Dendritic cell treated with granulocyte-macrophage colony-stimulating factor and Interleukin-4, amounts not matched to agents 40 ng/mL and 50 ng/mL, for 4 days (primary cell): ENCODE measurements around the gene PRPSAP1.
"Not testable (repeated sequence)": the region's sequence is repeated elsewhere in the genome, so short reads cannot be mapped to it uniquely, and the experiment has no call there.

Experiments
- H3K27ac Mint-ChIP-seq: one replicate; pipeline ENCODE4 v1.8.0; 2022; ENCODE audit warnings: mild to moderate bottlenecking, mixed read lengths
- H3K27me3 Mint-ChIP-seq: one replicate; pipeline ENCODE4 v1.8.0; 2022; ENCODE audit warnings: mild to moderate bottlenecking, mixed read lengths
- H3K36me3 Mint-ChIP-seq: one replicate; pipeline ENCODE4 v1.8.0; 2022; ENCODE audit warnings: low read depth, mixed read lengths
- H3K4me1 Mint-ChIP-seq: one replicate; pipeline ENCODE4 v1.8.0; 2022; ENCODE audit warnings: low read depth, mixed read lengths
- H3K4me3 Mint-ChIP-seq: one replicate; pipeline ENCODE4 v1.8.0; 2022; ENCODE audit warnings: mild to moderate bottlenecking, moderate library complexity, mixed read lengths
- H3K9me3 Mint-ChIP-seq: one replicate; pipeline ENCODE4 v1.8.0; 2022; ENCODE audit warnings: mixed read lengths
- intact Hi-C: fragments of 100-400 bp; cut with micrococcal nuclease; formaldehyde crosslinking; loops from one replicate; pipeline ENCODE4 v1.15.0; 2022

PRPSAP1 gene

DNA sequence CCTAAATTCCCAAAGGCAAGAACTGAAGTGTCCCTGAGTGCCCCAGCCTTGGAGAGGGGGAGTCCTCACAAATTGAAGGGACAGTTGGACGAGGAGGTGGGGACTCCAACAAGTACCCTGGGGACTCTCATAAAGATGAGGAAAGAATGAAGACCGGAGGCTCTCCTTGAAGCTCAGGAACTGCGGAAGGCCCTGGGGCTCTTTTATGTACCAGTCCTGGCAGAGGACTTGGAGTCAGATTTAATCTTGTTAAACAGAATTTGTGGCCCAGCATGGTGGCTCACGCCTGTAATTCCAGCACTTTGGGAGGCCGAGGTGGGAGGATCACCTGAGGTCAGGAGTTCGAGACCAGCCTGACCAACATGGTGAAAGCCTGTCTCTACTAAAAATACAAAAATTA, 6.1 kb upstream of the PRPSAP1 start:
- H3K27me3 Mint-ChIP-seq = peaks cover 33% of the 10 kb centered on the region
- intact Hi-C loops, H3K27ac Mint-ChIP-seq, H3K4me1 Mint-ChIP-seq, H3K9me3 Mint-ChIP-seq, H3K4me3 Mint-ChIP-seq, H3K36me3 Mint-ChIP-seq: not testable (repeated sequence)

- H3K9me3 Mint-ChIP-seq = no peaks in the 10 kb centered on the region
- H3K27ac Mint-ChIP-seq = no peak overlapping the region
- intact Hi-C loops = no loop called here
- H3K4me1 Mint-ChIP-seq = peaks cover 11% of the 10 kb centered on the region
- H3K4me3 Mint-ChIP-seq = no peak overlapping the region
- peaks cover 2% of the 10 kb centered on the region for H3K36me3 Mint-ChIP-seq
- H3K27me3 Mint-ChIP-seq = peaks cover 32% of the 10 kb centered on the region
Observed at GRCh38 chr17:76359375-76359774, 5.7 kb upstream of the PRPSAP1 start.

GRCh38 chr17:76357597-76358158, 4.0 kb upstream of the PRPSAP1 start:
- peaks cover 18% of the 10 kb centered on the region for H3K36me3 Mint-ChIP-seq
- no peaks in the 10 kb centered on the region for H3K9me3 Mint-ChIP-seq
- H3K27ac Mint-ChIP-seq = no peak overlapping the region
- peaks cover 29% of the 10 kb centered on the region for H3K27me3 Mint-ChIP-seq
- intact Hi-C loops = no loop called here
- H3K4me3 Mint-ChIP-seq = no peak overlapping the region
- peaks cover 15% of the 10 kb centered on the region for H3K4me1 Mint-ChIP-seq

GRCh38 chr17:76356803-76357456, 3.2 kb upstream of the PRPSAP1 start:
- no peak overlapping the region for H3K4me3 Mint-ChIP-seq
- intact Hi-C loops = no loop called here
- no peak overlapping the region for H3K27ac Mint-ChIP-seq

DNA sequence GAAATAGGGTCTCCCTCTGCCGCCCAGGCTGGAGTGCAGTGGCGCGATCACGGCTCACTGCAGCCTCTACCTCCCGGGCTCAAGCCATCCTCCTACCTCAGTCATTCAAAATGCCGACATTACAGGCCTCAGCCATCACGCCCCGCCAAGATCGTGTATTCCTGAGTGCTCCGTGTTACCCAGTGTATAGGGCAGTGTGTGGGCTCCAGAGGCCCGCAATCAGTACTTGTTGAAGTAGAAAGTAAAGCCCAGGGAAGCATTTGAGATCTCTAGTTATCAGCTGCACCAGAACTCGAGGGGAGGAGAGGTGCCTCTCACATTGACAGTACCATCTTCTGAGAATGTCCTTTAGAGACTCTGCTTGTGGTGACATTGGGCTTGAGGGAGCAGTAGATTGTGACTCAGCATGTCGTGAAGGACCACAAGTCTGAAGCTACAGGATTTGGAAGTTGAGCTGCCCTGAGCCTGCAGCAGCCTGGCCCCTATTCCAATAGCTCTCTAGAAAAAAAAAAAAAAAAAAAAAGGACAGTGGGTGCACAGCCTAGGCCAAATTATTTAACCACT, 1.1 kb upstream of the PRPSAP1 start:
- Mint-ChIP-seq H3K36me3 (peaks cover 23% of the 10 kb centered on the region), H3K4me3 (peak overlapping the region; percentile 20), H3K9me3 (no peaks in the 10 kb centered on the region), H3K27ac (peak overlapping the region; percentile 99), H3K4me1 (peaks cover 26% of the 10 kb centered on the region), H3K27me3 (peaks cover 13% of the 10 kb centered on the region)
- intact Hi-C loops = loop anchor here (2.0 kb wide), 1 partner anchor 30 kb away; the partner anchor contains the start of gene SPHK1

More at GRCh38 chr17:76356803-76357456, 3.2 kb upstream of the PRPSAP1 start:
- Mint-ChIP-seq H3K27me3 (peaks cover 24% of the 10 kb centered on the region), H3K9me3 (no peaks in the 10 kb centered on the region), H3K4me1 (peaks cover 20% of the 10 kb centered on the region), H3K36me3 (peaks cover 18% of the 10 kb centered on the region)

DNA sequence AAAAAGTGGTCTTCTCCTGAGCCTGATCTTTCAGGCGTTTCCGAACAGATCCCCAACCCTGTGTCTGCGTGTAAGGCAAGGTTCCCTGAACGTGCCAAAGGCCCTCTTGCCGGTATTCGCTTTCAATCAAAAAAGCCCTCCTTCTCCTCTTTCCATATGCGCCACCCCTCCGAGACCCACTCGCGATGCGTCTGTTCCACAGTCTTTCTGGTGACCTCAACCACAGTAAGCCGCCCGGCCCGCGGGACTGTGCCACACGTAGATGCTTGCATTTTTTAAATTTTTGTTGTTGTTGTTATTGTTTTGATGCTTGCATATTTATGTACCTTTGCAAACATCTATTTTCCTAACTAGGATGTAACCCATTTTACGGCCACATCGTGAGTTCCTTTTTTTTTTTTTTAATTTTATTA, 607 bp upstream of the PRPSAP1 start:
- intact Hi-C loops = loop anchor here (2.0 kb wide), 1 partner anchor 30 kb away; the partner anchor contains the start of gene SPHK1
- Mint-ChIP-seq H3K4me1 (peaks cover 26% of the 10 kb centered on the region), H3K4me3 (peak overlapping the region; percentile 86)

DNA sequence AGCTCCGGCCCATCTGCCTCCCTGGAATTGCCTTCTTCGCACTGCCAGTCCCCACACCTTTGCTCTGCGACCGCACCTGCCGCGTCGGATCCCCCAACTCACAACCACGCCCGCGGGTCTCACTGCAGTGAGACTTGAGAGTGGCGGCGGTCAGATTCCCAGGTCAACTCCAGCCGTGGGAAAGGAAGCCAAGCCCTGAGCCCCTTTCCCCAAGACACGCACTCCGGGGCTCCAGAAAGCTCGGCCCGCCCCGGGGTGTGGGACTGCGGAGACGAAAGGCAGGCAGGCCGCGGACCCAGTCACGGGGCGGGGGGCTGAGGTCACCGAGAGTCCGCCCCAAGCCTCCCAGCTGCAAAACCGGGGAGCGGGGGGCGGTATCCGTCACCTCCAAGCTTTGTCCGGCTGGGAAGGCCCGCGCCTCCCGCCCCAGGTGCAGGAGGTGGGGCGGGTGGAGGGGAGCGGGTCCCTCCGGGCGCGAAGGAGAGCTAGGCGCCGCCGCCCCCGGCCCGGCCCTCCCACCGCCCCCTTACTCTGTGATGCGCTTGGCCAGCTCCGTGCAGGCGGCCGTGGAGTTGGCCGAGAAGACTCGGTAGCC, 615 bp downstream of the PRPSAP1 start:
- Mint-ChIP-seq H3K36me3 (peaks cover 23% of the 10 kb centered on the region), H3K27ac (peak overlapping the region; percentile 99), H3K27me3 (peaks cover 10% of the 10 kb centered on the region), H3K9me3 (no peaks in the 10 kb centered on the region), H3K4me1 (peaks cover 26% of the 10 kb centered on the region), H3K4me3 (peak overlapping the region; percentile 86)
- intact Hi-C loops = no loop called here

More for the DNA sequence above, 607 bp upstream of the PRPSAP1 start:
- Mint-ChIP-seq H3K9me3 (no peaks in the 10 kb centered on the region), H3K36me3 (peaks cover 23% of the 10 kb centered on the region), H3K27ac (peak overlapping the region; percentile 99), H3K27me3 (peaks cover 11% of the 10 kb centered on the region)

GRCh38 chr17:76351526-76352071, 2.1 kb downstream of the PRPSAP1 start:
- intact Hi-C loops = no loop called here
- H3K4me1 Mint-ChIP-seq = peaks cover 26% of the 10 kb centered on the region
- no peaks in the 10 kb centered on the region for H3K9me3 Mint-ChIP-seq
- H3K36me3 Mint-ChIP-seq = peaks cover 38% of the 10 kb centered on the region
- H3K27me3 Mint-ChIP-seq = no peaks in the 10 kb centered on the region
- no peak overlapping the region for H3K4me3 Mint-ChIP-seq
- no peak overlapping the region for H3K27ac Mint-ChIP-seq

GRCh38 chr17:76350463-76350862, 3.3 kb downstream of the PRPSAP1 start:
- H3K4me1 Mint-ChIP-seq = peaks cover 31% of the 10 kb centered on the region
- H3K4me3 Mint-ChIP-seq = no peak overlapping the region
- H3K27ac Mint-ChIP-seq = no peak overlapping the region
- H3K36me3 Mint-ChIP-seq = peaks cover 49% of the 10 kb centered on the region
- H3K9me3 Mint-ChIP-seq = no peaks in the 10 kb centered on the region
- no peaks in the 10 kb centered on the region for H3K27me3 Mint-ChIP-seq
- intact Hi-C loops = no loop called here

DNA sequence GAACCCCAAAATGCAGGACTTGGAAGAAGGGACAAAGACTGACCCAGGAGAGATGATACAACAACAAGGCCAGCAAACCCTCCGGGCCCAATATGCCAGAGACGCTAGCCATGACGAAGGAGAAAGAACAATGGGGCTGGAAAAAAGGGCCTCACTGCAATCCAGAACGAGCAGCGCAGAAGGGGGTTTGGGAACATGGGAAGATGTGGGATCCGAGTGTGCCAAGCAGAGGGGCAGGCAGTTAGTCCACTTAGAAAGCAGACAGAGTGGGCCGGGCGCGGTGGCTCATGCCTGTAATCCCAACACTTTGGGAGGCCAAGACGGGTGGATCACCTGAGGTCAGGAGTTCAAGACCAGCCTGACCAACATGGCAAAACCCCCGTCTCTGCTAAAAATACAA, 6.8 kb downstream of the PRPSAP1 start:
- H3K27ac Mint-ChIP-seq, H3K9me3 Mint-ChIP-seq, H3K4me3 Mint-ChIP-seq, H3K27me3 Mint-ChIP-seq, intact Hi-C loops: not testable (repeated sequence)
- Mint-ChIP-seq H3K4me1 (peaks cover 13% of the 10 kb centered on the region), H3K36me3 (peaks cover 63% of the 10 kb centered on the region)

GRCh38 chr17:76345377-76345974, 8.2 kb downstream of the PRPSAP1 start:
- peaks cover 7% of the 10 kb centered on the region for H3K4me1 Mint-ChIP-seq
- intact Hi-C loops = no loop called here
- H3K4me3 Mint-ChIP-seq = no peak overlapping the region
- H3K36me3 Mint-ChIP-seq = peaks cover 73% of the 10 kb centered on the region
- H3K9me3 Mint-ChIP-seq = no peaks in the 10 kb centered on the region
- no peak overlapping the region for H3K27ac Mint-ChIP-seq
- no peaks in the 10 kb centered on the region for H3K27me3 Mint-ChIP-seq

- peaks cover 7% of the 10 kb centered on the region for H3K4me1 Mint-ChIP-seq
- no peak overlapping the region for H3K4me3 Mint-ChIP-seq
- H3K27me3 Mint-ChIP-seq = no peaks in the 10 kb centered on the region
- intact Hi-C loops = no loop called here
- no peaks in the 10 kb centered on the region for H3K9me3 Mint-ChIP-seq
- peaks cover 87% of the 10 kb centered on the region for H3K36me3 Mint-ChIP-seq
- no peak overlapping the region for H3K27ac Mint-ChIP-seq
Observed at GRCh38 chr17:76343106-76343505, 10.6 kb downstream of the PRPSAP1 start.

- peaks cover 69% of the 10 kb centered on the region for H3K36me3 Mint-ChIP-seq
- H3K4me3 Mint-ChIP-seq = no peak overlapping the region
- no peak overlapping the region for H3K27ac Mint-ChIP-seq
- peaks cover 7% of the 10 kb centered on the region for H3K4me1 Mint-ChIP-seq
- intact Hi-C loops = no loop called here
- H3K9me3 Mint-ChIP-seq = no peaks in the 10 kb centered on the region
- no peaks in the 10 kb centered on the region for H3K27me3 Mint-ChIP-seq
Observed at GRCh38 chr17:76341301-76341700, 12.4 kb downstream of the PRPSAP1 start.

DNA sequence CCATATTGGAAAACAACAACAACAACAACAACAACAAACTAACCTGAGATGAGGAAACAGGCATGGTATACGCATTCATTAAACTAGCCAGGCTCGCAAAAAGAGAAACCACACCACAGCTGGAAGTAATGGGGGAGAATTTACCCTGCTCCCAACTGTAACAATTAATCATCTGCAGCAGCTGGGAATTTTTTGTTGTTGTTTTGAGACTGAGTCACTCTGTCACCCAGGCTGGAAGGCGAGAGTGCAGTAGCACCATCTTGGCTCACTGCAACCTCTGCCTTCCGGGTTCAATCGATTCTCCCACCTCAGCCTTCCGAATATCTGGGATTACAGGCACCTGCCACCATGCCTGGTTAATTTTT, 16.3 kb downstream of the PRPSAP1 start:
- intact Hi-C loops = no loop called here
- no peaks in the 10 kb centered on the region for H3K9me3 Mint-ChIP-seq
- no peaks in the 10 kb centered on the region for H3K27me3 Mint-ChIP-seq
- H3K27ac Mint-ChIP-seq = no peak overlapping the region
- H3K4me3 Mint-ChIP-seq = no peak overlapping the region
- peaks cover 5% of the 10 kb centered on the region for H3K4me1 Mint-ChIP-seq
- H3K36me3 Mint-ChIP-seq = peaks cover 33% of the 10 kb centered on the region
